Peyer's patch (tissue), 4 donors: ENCODE measurements around the gene LZTS3. TPM values are rescaled to one million over a fixed set of nuclear protein-coding genes. Genes with fewer than 3 reads are reported as not detected.

ENCODE experiments used
- DNase-seq, 3 donors: peaks; one replicate each; pipeline ENCODE4 v3.0.0-alpha.2; 2017 to 2019
- H3K27ac ChIP-seq, 4 donors: fragments of 200-600 bp; sonication (generic); one replicate each; pipeline ENCODE4 v1.5.1; 2016 to 2019
- H3K27me3 ChIP-seq, 2 donors: fragments of 200-600 bp; sonication (generic); one replicate each; pipeline ENCODE4 v1.5.1; 2019
- H3K36me3 ChIP-seq, 3 donors: fragments of 200-600 bp; sonication (generic); one replicate each; pipeline ENCODE4 v1.5.1; 2016 to 2019
- H3K4me1 ChIP-seq, 4 donors: fragments of 200-600 bp; sonication (generic); one replicate each; pipeline ENCODE4 v1.5.1; 2016 to 2019
- H3K4me3 ChIP-seq, 4 donors: fragments of 200-600 bp; sonication (generic); 1 replicate in 3 of 4; 2 replicates in 1 of 4; pipeline ENCODE4 v1.5.1; 2016 to 2019; ENCODE audit warnings: mild to moderate bottlenecking in 1 of 4
- H3K9me3 ChIP-seq, 4 donors: fragments of 200-600 bp; sonication (generic); one replicate each; pipeline ENCODE4 v1.5.1; 2016 to 2019; ENCODE audit warnings: mild to moderate bottlenecking in 1 of 4
- POLR2A ChIP-seq, 2 donors: fragments of 450-650 bp; IDR thresholded peaks; one replicate each; pipeline ENCODE4 v1.5.1; 2017; ENCODE audit warnings: antibody characterized with exemption in 2 of 2, mild to moderate bottlenecking in 2 of 2, moderate library complexity in 2 of 2
- total RNA-seq, 4 donors: library from RNA; depleted of rRNA; stranded (reverse); fragments of >200 nt; gene quantifications; one replicate each; pipeline ENCODE4 v1.1.0, GENCODE V29; 2016
- TF ChIP-seq, protein P1 (sequence below), 6 experiments: fragments of 450-650 bp in 4 of 6; fragments of 200-600 bp in 2 of 6; sonication (generic) in 1 of 6; IDR thresholded peaks; one replicate each; pipeline ENCODE4 v1.5.1; 2017 to 2019; ENCODE audit warnings: antibody characterized with exemption in 6 of 6, mild to moderate bottlenecking in 3 of 6, moderate library complexity in 1 of 6

The LZTS3 gene
- total RNA-seq, 4 donors from 2014 or later, result 24.3 to 38.4 (median 33.8) TPM

DNA sequence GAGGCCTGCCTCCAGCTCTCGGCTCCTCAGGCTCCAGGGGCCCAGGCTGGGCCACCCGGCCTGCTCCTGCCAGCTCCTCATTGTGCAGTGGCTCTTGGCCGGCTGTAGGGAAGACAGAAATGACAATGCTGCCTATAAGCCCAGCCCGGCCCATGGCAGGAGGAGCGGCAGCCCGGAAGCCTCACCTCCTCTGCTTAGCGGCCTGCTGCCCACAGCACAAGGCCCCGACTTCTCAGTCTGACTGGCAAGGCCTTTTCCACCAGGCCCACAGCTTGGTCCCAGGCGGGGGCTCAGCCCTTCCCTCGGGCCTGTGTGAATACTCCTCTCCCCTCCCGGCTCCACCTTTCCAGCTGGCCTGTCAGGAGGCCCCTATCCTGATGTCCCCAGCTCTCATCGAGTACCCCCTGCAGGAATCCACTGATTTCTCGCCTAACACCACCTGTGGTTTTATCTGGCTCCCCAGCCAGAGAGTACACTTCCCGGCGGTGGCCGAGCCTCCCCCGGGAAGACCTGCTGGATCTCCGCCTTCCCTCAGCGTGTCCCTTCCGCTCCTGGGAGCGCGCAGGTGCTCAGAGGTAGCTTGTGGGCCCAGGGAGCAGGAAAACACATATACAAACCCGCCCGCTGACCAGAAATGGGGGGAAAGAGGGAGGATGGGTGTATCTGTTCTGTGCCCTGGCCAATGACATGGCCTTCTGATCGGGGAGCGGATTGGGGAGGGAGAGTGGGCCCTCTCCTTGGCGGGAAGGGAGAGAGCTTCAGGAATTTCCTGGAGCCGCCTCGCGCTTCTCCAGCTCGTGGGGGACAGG is 30.2 kb upstream of the LZTS3 start:
- Histone ChIP-seq H3K4me3 (peak overlapping the region; percentile 67 to 91 (median 81)), H3K27me3 (no peaks in the 10 kb centered on the region), H3K36me3 (peaks cover 0 to 27% (median 0%) of the 10 kb centered on the region in 3 donors), H3K9me3 (no peaks in the 10 kb centered on the region), H3K4me1 (peaks cover 0 to 15% (median 9%) of the 10 kb centered on the region in 4 donors), H3K27ac (peak overlapping the region; percentile 83 to 95 (median 90))
- peak; percentile 19 to 66 (median 57) for DNase-seq
- TF ChIP-seq, protein P1, sequence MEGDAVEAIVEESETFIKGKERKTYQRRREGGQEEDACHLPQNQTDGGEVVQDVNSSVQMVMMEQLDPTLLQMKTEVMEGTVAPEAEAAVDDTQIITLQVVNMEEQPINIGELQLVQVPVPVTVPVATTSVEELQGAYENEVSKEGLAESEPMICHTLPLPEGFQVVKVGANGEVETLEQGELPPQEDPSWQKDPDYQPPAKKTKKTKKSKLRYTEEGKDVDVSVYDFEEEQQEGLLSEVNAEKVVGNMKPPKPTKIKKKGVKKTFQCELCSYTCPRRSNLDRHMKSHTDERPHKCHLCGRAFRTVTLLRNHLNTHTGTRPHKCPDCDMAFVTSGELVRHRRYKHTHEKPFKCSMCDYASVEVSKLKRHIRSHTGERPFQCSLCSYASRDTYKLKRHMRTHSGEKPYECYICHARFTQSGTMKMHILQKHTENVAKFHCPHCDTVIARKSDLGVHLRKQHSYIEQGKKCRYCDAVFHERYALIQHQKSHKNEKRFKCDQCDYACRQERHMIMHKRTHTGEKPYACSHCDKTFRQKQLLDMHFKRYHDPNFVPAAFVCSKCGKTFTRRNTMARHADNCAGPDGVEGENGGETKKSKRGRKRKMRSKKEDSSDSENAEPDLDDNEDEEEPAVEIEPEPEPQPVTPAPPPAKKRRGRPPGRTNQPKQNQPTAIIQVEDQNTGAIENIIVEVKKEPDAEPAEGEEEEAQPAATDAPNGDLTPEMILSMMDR (IDR thresholded peaks at IDR 0.05), result no peak

DNA sequence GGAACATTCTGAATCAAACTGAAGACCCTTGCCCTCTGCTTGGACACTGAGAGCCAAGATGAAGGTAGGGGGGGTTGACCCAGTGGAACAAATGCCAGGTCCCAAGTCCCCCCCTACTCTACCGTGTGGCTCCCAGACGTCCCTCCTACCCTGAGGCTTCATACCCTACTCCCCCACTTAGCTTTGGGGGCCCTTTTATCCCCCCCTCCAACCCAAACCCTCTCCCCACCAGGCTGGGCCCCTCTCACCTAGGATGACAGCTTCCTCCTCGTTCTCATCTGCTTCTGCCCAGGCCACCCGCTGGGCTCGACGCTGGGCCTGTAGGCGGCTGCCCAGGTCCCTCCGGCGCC is 29.6 kb upstream of the LZTS3 start:
- Histone ChIP-seq H3K36me3 (peaks cover 0 to 31% (median 0%) of the 10 kb centered on the region in 3 donors), H3K27ac (peak overlapping the region in 3 of 4 donors; percentile 83 to 95 (median 94)), H3K4me1 (peaks cover 0 to 15% (median 7%) of the 10 kb centered on the region in 4 donors), H3K9me3 (no peaks in the 10 kb centered on the region), H3K27me3 (no peaks in the 10 kb centered on the region), H3K4me3 (peak overlapping the region; percentile 67 to 91 (median 81))
- DNase-seq, result no peak
- TF ChIP-seq, protein P1 (IDR thresholded peaks at IDR 0.05), result no peak
- TF ChIP-seq POLR2A (IDR thresholded peaks at IDR 0.05), result no peak

GRCh38 chr20:3199976-3200755 is 26.8 kb upstream of the LZTS3 start:
- no peak for DNase-seq
- Histone ChIP-seq H3K9me3 (no peaks in the 10 kb centered on the region), H3K27ac (no peak overlapping the region), H3K27me3 (no peaks in the 10 kb centered on the region), H3K36me3 (peaks cover 0 to 55% (median 0%) of the 10 kb centered on the region in 3 donors), H3K4me1 (peaks cover 0 to 15% (median 7%) of the 10 kb centered on the region in 4 donors), H3K4me3 (no peak overlapping the region)
- no peak for TF ChIP-seq POLR2A (IDR thresholded peaks at IDR 0.05)
- TF ChIP-seq, protein P1 (IDR thresholded peaks at IDR 0.05), result no peak

GRCh38 chr20:3199206-3199605 is 25.9 kb upstream of the LZTS3 start:
- Histone ChIP-seq H3K27ac (no peak overlapping the region), H3K9me3 (no peaks in the 10 kb centered on the region), H3K27me3 (no peaks in the 10 kb centered on the region), H3K36me3 (peaks cover 0 to 65% (median 0%) of the 10 kb centered on the region in 3 donors), H3K4me3 (no peak overlapping the region), H3K4me1 (peaks cover 0 to 15% (median 7%) of the 10 kb centered on the region in 4 donors)
- TF ChIP-seq, protein P1 (IDR thresholded peaks at IDR 0.05), result no peak
- TF ChIP-seq POLR2A (IDR thresholded peaks at IDR 0.05), result no peak
- DNase-seq, result no peak

DNA sequence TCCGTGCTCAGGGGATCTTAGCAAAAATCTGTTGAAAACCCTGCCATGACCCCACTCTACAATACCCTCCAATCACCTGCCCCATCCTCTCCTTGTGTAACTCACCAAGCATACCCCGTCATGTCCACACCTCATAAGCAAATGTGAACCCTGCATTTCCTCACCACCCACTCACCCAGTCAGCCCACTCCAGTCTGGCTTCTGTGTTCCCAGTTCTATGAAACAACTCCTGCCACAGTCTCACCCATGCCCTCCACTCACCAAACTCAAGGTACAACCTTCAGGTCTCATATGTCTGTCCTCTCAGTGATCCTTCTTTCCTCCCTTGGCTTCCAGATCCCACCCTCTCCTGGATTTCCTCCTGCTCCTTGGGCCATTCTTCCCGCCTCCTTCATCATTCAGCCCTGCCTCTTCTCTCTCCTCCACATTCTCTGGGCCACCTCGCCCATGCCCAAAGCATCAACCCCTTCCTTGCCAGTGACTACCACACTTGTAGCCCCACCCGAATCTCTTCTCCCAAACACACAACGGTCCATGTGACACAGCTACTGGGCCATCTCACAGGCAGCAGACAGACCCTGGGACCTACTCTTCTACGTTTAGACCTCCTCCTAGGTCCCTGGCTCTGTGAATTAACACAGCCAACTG is 22.4 kb upstream of the LZTS3 start:
- H3K4me3 ChIP-seq, result no peak overlapping the region
- H3K27me3 ChIP-seq, result no peaks in the 10 kb centered on the region
- DNase-seq, result no peak
- no peak overlapping the region for H3K27ac ChIP-seq
- peaks cover 0 to 95% (median 0%) of the 10 kb centered on the region in 3 donors for H3K36me3 ChIP-seq
- H3K4me1 ChIP-seq, result no peaks in the 10 kb centered on the region
- TF ChIP-seq, protein P1 (IDR thresholded peaks at IDR 0.05), result no peak
- no peak for TF ChIP-seq POLR2A (IDR thresholded peaks at IDR 0.05)
- H3K9me3 ChIP-seq, result no peaks in the 10 kb centered on the region
